Measurements from ENCODE around the gene TCF4.

DNA sequence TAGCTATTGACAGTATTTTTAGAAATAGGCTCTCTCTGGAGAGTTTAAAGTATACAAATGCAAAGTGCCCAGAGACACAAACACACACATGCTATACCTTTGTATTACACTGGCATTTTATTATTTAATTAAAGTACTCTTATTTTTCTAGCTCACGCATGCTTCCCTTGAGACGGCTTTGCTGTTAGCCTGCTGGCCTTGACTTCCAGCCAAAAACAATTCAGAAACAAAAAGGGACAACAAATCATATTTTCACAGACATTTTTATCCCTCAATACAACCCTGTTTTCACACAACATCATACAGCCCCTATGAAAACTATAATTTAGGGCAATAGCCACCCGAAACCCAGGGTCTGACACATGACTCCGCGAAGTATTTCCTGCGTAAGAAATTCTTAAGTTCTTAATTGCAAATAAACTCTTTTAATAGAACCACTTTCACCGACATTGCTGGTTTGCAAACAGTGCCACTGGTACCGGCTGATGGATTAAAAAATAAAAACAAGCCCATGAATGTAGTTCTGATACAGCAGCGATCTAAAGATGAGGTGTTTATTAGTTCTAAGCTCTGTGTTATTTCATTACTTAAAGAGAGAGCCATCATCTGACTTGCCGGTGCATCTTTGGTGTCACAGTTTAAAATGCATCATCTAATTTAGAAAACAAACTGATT lies 185.1 kb downstream of the TCF4 start:
- TF ChIP-seq, protein P1, sequence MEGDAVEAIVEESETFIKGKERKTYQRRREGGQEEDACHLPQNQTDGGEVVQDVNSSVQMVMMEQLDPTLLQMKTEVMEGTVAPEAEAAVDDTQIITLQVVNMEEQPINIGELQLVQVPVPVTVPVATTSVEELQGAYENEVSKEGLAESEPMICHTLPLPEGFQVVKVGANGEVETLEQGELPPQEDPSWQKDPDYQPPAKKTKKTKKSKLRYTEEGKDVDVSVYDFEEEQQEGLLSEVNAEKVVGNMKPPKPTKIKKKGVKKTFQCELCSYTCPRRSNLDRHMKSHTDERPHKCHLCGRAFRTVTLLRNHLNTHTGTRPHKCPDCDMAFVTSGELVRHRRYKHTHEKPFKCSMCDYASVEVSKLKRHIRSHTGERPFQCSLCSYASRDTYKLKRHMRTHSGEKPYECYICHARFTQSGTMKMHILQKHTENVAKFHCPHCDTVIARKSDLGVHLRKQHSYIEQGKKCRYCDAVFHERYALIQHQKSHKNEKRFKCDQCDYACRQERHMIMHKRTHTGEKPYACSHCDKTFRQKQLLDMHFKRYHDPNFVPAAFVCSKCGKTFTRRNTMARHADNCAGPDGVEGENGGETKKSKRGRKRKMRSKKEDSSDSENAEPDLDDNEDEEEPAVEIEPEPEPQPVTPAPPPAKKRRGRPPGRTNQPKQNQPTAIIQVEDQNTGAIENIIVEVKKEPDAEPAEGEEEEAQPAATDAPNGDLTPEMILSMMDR (conservative IDR thresholded peaks at IDR 0.05; ENCODE audit: low read depth, low read length): no peak
- no peak for TF ChIP-seq EZH2phosphoT487 (IDR thresholded peaks at IDR 0.05; ENCODE audit: borderline replicate concordance, low read length)
- no peak for TF ChIP-seq EZH2 (IDR thresholded peaks at IDR 0.05; ENCODE audit: low read length, unreplicated experiment)
